HG03159 (cell line): ENCODE measurements around the gene SLC7A1.

ENCODE experiments used
- ATAC-seq: cut with Tn5 transposase; IDR thresholded peaks from one replicate; pipeline ENCODE4 v1.9.1; 2021; ENCODE audit warnings: mild to moderate bottlenecking, moderate library complexity; ENCODE audit not compliant: unreplicated experiment

Gene SLC7A1

DNA sequence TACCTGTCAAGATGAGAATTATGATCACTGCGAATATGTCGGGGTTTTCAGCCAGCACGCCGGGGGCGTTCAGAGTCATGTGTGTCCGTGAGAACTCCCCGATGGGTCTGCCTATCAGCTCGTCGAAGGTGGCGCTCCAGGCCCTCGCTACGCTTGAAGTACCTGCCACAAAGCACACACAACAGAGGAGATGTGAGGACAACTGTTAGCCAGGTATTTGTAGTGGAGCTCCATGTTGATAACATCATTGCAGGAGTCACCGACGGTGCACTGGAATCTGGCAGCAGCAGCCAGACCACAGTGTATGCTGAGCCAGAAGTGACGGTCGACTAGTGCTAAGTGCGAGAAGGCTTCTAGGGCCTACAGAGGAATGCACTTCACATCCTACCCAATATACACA lies 62.7 kb downstream of the SLC7A1 start:
- no peak for ATAC-seq

DNA sequence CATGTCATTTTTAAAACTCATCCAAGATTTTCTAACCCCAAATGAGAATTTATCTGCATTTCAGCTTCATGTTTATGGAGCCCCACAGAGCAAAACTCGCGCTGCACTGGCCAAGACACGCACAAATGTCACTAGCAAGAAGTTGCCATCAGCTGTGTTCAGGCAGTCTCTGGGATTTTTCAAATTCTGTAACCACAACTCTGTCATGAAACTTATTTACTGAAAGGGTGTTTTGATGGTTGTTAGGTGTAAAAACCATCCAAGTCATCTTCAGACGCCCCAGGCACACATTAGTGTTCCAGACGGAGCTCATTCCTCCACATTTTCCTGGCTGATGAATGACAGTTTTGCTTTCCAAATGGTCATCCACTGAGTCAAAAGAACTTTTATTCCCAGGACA lies 63.4 kb downstream of the SLC7A1 start:
- ATAC-seq, result no peak

DNA sequence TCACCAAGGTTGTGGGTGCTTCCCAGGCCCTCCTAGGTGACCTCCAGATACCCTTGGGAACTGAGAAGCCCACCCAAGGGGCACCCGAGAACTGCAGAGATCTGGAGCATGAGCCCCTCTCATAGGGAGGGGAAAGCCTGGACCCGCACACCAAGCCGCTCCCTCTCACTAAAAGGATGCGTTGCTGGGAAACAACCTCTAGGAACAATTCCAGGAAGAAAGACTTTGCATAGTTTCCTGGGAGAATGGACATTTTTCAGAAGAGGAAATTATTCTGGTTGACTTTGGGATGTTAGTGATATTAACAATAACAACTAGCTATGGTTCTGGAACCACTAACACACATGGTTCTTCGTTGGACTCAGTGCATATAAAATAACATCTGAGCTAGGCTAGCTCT lies 64.6 kb downstream of the SLC7A1 start:
- ATAC-seq, result no peak

DNA sequence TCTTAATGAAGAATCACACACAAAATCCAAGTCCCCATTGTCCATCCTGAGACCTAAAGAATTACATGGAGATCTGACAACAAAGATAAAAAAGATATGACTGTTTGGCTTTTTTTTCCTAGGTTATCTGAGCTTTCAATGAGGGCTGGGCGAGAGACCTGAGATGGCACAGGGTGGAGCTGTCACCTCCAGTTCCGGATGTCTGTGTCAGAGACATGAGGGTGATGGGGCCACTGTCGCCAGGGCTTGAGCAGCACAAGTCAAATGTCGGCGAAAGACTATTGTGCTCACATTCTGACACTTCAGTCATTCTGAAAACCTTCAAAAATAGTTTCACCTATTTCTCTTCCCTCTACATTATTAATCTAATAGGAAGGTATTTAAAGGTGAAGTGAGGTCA lies 65.7 kb downstream of the SLC7A1 start:
- ATAC-seq, result no peak

DNA sequence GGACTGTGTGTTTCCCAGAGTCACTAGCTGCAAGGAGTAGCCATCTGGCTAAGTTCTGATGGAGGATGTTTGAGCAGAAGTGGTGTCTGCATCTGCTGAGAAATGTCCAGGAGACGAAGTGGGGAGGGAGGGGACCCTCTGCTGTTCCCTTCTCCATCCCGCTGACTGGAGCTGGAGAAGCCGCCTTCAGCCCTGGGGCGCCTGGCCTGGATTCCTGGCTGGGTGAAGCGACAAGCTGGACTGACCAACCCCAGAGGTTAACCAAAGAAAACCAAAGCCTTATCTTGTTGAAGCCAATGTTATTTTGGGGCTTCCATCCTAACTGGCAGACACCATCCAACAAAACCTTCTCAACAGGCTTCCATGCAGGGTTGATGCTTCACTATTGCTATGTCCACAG lies 67.6 kb downstream of the SLC7A1 start:
- no peak for ATAC-seq

DNA sequence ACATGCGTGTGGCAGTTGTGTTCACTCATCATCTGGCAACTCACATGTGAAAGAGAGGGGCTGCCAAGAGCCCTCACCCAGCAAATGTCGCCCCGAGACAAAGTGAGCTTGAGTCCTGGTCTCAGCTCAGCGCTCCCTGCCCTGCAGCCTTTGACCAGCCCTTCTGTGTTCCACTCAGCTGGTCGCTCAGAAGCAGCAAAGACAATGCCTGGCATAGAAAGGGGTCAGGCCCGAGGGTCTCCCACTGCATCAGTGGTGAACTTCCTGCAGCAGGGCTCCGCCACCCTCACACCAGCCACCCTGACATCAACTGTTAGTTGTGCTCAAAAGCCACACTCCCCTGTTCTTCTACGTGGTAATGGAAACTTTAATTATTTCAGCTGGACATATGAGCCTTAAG lies 68.0 kb downstream of the SLC7A1 start:
- no peak for ATAC-seq

DNA sequence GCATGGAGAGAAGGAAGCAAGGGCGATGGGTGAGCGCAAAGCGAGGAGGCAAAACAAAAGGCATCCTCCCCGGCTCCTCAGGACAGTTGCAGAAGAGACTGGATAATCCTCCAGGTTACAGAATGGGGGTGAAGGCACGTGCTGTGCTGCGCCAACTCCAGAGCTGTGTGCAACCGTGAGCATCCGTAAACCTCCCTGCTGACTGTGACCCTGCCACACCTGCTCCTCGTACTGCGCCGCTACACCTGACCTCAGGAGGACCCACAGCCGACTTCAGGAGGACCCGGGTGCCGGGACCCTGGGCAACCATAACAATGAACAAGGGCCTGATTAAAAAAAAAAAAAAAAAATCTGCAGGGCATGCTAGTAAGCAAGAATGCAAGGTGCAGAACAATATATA lies 68.7 kb downstream of the SLC7A1 start:
- ATAC-seq, result no peak

DNA sequence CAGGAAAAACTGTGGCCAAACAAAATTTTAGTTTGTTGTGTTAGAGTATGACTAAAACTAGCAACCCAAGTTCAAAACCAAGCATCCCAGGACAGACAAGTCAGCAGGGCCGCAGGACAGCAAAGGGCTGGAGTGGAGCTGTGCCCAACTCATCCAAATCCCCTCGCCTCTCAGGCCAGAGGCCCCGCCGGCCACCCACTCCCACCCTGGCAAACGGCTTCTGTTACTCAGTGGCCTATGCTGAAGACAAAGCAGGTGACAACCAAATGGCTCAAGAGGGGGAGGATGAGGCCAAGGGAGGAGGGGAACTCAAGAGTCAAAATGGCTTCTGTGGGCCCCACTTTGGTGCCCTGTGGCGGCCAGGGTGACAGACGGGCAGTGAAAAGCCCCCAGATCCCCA lies 69.7 kb downstream of the SLC7A1 start:
- no peak for ATAC-seq

DNA sequence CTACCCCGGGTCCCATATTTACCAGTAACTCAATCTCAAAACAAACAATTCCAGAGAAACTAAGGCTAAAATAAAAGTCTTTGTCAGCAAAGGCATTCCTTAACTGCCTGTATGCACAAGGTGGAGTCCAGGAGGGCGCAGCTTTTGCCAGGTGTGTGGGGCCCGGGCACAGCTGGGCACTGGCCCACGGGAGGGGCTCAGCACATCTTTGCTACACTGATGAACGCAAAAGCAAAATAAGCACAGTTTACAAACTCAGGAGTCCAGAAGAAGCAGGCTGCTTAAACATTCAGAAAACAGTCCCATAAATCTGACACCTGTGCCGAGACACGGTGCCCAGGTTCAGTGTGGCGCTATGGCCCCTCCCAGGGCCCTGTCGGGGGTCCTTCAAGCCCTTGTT lies 70.8 kb downstream of the SLC7A1 start:
- no peak for ATAC-seq

DNA sequence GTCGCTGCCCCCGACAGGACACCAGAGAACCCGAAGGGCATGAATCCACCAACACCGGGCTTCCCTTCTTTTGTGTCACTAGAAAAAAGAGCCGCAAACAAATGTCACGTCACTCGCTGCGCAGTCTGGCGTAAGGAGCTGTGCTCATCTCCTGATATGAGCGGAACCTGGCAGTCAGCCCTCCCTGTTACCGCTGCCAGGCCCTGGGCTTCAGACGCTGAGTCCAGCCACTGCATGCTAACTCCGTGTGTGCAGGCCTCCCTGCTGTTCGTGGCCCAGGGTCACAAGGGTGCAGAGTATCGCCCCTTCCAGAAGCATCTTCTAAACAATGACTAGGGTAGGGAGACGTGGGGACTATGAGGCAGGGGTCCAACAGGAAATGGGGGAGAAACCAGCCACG lies 71.3 kb downstream of the SLC7A1 start:
- no peak for ATAC-seq

DNA sequence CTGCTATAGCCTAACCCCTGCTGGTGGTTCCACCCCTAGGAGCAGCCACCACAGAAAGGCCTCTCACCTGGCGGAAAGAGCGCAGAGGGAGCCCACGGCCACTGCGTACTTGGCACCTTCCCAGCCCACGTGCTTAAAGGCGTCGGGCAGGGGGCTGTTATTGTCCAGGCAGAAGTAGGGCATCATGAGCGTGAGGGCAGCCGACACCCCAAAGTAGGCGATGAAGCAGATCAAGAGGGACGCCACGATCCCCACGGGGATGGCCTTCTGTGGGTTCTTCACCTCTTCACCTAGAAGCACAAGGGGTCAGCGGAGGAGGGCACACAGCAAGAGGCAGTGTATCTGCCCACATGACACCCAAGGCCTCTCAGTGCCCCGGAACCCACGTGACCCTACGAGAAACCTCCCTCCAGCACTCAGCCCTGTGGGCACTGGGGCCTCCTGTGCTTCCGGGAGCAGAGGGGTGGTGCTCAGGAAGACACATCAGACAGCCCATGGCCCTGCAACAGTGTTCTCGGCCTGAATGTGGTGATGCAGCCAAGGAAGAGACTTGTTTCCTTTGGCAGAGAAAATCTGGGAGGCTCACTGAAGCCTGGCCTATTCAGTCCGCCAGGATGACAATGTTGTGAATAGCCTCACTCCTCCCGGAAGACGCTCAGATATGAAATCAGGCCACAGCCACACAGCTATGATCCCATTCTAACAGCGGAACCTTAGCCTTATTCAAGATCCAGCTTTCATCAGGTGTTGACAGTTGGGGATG lies 72.1 kb downstream of the SLC7A1 start:
- no peak for ATAC-seq

DNA sequence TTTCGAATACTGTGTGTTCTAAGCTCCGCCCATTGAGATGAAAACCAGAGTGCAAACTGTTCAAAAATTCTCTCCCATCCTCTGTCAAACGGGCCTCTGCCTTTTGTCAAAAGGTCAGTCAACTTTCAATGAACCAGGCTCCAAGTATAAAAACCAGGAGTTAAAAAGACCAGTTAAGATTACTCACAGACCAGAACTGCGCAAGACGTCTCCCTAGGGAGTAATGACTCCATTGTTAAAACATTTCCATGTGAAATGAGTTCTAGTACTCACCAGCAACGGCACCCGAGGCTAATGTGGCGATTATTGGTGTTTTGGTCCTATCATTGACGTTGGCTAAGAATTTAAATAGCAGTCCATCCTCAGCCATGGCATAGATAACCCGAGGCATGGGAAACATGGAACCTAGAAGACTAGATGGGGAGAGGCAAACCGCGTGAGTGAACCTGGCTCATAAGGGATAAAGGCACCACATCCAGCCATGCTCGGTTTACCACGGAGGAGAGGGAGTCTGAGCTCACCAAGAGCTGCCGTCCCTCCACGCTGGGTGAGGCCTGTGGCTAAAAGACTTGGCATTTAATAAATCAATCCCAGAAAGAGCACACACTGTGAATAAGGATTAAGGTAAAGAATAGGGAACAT lies 73.3 kb downstream of the SLC7A1 start:
- ATAC-seq, result no peak

DNA sequence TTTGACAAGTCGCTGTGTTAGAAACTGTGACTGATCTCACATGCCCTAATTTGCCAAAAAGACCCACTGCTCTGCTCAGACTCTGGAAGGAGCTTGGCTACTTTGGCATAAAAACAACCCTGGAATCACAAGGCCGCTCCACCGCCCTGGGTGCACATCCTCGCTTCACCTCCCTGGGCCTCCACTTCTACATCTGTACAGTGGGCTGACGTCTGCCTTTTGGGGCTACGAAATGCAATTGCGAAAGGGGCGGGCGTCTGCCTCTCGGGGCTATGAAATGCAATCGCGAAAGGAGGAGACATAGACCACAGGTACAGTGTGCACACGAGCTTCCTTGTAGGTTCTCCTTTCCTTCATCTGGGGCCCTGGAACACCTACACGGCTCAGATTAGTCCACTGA lies 74.2 kb downstream of the SLC7A1 start:
- no peak for ATAC-seq

DNA sequence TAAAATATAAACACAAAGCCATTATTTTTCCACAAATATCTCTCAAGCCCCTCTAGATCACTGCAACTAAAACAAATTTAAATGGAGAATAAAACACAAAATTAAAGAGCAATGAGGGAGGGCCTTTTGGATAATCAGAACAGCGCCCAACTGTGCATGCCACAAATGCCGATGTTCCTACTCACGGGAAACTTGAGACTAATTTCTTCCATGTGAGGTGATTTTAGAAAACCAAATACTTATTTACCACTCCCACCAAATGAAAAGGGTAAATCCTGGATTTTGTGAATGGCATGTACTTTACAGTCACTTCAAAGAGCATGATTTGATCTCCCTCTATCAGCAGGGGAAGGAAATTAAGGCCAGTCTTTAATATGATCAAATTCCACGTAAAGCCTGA lies 74.8 kb downstream of the SLC7A1 start:
- ATAC-seq, result no peak

DNA sequence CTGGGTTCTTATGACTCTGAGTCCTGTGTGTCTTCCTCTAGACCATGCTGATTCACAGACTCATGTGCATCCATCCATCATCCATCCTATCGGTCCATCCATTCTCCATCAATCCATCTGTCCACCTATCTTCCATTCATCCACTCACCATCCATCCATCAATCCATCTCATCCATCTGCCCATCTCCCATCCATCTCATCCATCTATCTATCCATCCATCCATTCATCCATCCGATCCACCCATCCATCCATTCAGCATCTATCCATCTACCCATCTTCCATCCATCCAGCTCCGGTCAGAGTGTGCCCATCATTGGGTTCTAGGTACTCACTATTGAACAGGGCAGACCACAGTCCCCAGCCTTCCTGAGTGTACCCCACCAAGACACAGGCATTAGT lies 75.6 kb downstream of the SLC7A1 start:
- no peak for ATAC-seq

DNA sequence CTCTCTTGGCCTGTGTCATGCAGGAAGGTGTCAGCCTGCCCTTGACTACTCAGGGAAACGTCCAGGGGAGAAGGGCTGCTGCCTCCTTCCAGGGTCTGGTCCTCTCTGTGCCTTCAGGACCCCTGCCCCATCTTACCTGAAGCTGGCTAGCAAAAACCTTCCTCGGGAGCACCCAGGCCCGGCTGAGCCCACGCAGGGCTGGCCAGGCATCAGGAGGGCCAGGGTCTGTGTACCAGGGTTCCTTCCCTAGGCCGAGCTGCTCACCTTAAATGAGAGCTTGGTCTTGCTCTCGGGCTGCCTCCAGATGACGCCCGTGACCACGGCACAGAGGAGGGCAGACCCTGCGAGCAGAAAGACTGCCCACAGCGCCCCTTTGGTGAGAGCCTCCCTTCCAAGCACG lies 78.6 kb downstream of the SLC7A1 start:
- ATAC-seq, result no peak

DNA sequence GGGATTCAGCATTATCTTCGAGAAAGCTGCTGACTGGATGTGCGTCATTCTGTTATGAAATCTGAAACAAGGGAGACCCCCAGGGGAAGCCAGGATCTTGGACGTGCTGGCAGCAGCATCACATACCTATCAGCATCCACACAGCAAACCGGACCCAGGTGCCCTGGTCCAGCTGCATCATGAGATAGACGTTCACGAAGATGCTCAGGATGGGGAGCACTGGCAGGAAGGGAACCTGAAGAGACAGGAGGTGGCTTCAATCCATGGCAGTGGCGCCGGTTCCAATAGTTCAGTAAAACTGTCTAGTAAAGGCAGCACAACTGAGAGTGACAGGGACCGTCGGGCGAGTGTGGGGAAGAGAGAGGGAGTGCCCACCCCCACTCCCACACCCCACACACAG lies 79.5 kb downstream of the SLC7A1 start:
- no peak for ATAC-seq

DNA sequence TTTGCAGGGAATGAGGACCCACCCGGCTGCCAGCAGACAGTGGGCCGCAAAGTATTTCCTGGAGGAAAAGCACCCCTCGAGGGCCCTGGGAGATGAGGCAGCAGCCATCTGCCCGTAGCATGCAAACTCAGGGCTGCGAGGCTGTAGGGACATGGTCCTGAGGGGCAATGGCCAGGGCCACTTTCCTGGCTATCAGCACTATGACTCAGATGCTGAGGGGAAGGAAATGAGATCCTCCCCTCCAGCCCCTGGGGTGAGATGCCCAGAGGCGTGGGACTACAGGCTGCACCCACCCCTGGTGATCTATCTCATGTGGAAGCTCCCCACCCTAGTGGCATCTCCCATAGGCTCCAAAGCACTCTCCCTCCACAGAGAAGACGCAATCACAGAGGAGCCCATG lies 80.1 kb downstream of the SLC7A1 start:
- ATAC-seq, result no peak

DNA sequence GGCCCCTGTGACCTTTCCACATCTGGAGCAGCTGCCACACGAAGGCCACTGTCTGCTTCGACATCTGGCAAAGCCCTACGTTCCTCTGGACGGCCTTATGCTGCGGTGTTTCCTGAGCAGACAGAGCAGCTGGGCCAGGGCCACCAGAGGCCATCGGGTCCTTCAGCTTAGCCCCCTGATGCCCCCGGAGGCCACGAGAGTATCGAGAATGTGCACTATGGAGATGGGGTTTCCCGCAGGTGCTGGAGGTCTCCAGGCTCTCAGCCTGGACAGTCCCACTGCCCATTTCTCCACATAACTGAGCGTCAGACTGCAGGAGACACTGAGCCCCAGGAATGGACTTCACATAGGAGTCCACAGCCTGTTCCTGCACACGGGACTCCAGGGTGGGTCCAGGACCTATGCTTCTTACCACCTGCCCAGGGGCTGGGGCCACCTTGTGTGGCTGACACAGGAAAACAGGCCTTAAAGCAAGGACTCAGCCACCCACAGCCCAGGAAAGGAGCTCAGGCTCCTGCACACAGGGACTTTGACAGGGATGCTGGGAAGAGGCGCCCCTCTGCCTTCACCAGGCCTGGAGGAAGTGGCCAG lies 80.7 kb downstream of the SLC7A1 start:
- ATAC-seq, result no peak

DNA sequence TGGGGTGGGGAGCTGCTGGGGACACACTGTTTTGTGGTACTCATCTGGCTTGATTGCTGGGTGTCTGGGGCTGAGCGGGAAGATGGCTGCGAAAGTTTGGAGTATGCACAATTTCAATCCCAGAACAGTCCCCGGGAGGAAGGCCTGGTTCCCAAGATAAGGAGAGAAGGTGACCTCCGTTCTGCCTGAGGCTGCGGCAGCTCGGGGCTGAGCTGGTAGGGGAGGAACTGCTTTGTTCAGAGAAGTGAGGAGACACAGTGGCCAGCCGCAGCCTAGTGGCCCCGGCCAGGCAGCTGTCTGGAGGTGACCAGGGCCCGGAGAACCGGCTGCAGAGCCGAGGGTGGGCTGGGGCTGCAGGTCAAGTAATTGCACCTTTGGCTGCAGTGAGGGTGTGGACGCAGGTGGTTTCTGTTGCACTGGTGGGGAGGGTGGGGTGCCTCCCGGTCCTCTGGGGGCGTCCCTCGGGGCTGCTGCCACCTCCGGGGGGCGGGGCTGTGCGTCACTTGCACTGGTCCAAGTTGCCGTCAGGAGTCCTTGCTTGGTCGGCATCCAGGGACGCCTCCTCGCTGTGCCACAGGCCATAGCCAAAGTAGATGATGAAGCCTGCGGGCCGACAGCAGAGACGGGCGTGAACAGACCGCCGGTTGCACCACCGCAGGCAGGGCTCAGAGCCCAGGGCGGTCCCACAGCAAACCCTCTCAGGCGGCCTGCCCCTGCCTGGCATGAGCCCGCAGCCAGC lies 81.3 kb downstream of the SLC7A1 start:
- ATAC-seq, result no peak

DNA sequence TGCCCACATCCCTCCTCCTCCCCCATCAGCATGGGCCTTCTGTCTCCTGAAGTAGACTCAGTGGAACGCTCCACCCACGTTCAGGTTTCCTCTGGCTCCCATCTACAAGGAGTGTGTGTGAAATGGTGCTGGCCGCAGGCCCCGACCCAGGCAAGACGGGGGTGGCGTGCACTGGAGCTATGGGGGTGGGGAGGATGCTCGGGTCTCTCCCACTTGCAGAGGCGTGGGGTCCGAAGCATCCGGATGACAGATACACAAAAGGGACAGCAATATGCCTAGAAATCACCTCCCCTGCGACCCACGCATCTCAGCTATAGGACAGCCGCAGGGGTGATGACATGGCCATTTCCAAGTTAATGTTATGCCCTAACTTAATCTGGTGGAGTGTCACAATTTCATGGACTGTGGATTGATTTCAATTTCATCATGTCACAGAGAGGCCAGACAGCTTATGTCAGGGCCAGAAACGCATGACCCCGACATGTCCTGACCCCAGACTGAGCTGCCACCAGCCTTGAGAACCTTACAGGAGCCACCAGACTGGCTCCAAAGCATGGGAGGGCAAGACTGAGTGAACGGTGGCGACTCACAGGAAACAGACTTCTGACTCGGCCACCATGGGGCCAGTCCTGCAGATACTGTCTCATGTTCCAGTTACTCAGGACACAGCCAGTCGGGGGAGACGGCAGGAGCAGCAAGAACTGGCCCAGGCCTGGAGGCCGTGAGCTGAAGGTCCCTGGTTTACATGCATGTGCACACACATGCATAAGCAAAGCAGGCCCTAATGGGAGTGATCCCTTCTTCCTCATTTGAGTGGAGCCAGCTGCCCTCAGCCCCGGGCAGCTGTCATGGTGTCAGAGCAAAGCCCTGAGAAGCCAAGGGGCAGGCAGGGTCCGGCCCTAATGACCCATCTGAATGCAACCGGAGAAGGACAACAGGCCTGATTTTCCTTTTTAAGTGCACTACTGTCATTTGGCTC lies 82.2 kb downstream of the SLC7A1 start:
- no peak for ATAC-seq
